Central memory CD8-positive, alpha-beta T cell (primary cell): ENCODE measurements around the gene CC2D2B.

ENCODE experiments used
- ATAC-seq: fragments of 150-1000 bp; cut with Tn5 transposase; replicated peaks from 2 replicates; pipeline ENCODE4 v1.10.0; 2022; ENCODE audit warnings: mild to moderate bottlenecking, moderate FRiP score, moderate number of reproducible peaks; ENCODE audit not compliant: poor library complexity, severe bottlenecking; ENCODE audit errors: extremely low read depth
- DNase-seq, 2 donors: peaks; one replicate each; pipeline ENCODE4 v3.0.0; 2021; ENCODE audit warnings: low spot score in 2 of 2
- H3K27ac Mint-ChIP-seq: one replicate; pipeline ENCODE4 v1.8.0; 2022; ENCODE audit warnings: low read depth, mild to moderate bottlenecking, moderate library complexity, mixed read lengths
- H3K27me3 Mint-ChIP-seq: one replicate; pipeline ENCODE4 v1.8.0; 2022; ENCODE audit warnings: mixed read lengths
- H3K36me3 Mint-ChIP-seq: one replicate; pipeline ENCODE4 v1.8.0; 2022; ENCODE audit warnings: mild to moderate bottlenecking, moderate library complexity, mixed read lengths; ENCODE audit not compliant: insufficient read depth
- H3K4me1 Mint-ChIP-seq: one replicate; pipeline ENCODE4 v1.8.0; 2022; ENCODE audit warnings: mixed read lengths
- H3K4me3 Mint-ChIP-seq: one replicate; pipeline ENCODE4 v1.8.0; 2022; ENCODE audit warnings: mild to moderate bottlenecking, moderate library complexity, mixed read lengths
- H3K9me3 Mint-ChIP-seq: one replicate; pipeline ENCODE4 v1.8.0; 2022; ENCODE audit warnings: mixed read lengths

CC2D2B gene

DNA sequence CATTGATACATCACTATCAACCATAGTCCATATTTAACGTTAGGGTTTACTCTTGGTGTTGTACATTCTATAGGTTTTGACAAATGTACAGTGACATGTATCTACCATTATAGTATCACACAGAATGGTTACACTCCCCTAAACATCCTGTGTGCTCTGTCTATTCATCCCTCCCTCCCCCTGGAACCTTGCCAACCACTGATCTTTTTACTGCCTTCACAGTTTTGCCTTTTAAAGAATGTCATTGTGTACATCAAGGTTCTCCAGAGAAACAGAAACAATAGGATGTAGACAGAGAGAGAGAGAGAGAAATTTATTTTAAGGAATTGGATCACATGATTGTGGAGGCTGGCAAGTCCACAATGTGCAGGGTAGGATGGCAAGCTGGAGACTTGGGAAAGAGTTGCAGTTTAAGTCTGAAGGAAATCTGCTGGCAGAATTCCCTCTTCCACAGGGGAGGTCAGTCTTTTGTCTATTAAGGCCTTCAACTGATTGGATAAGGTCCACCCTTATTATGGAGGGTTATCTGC lies 90.5 kb downstream of the CC2D2B start:
- H3K27ac Mint-ChIP-seq, result no peak overlapping the region
- no peaks in the 10 kb centered on the region for H3K27me3 Mint-ChIP-seq
- DNase-seq, result no peak

DNA sequence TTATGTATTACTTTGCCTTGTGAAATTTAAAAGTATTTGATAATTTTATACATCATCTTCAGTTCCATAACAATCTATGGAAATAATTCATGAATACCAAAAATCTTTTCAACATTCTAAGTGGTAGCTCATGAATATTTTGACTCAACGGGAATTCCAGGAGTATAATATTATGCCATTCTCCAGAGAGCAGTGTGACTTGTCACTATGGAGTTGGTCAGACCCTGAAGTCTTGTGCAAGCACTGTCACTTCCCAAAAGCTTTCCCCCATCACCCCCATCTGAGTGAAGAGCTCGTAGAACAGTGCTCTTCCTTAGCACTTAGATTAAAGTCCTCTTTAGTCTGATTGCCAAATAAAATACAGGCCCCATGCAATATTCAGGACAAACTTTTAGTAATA lies 106.2 kb downstream of the CC2D2B start:
- ATAC-seq, result no peak
- Mint-ChIP-seq H3K27ac (no peak overlapping the region), H3K4me3 (no peak overlapping the region), H3K9me3 (no peaks in the 10 kb centered on the region), H3K4me1 (peaks cover 6% of the 10 kb centered on the region), H3K36me3 (no peaks in the 10 kb centered on the region), H3K27me3 (peaks cover 9% of the 10 kb centered on the region)
- DNase-seq, result no peak

More for the DNA sequence above, 90.5 kb downstream of the CC2D2B start:
- no peaks in the 10 kb centered on the region for H3K9me3 Mint-ChIP-seq
- H3K36me3 Mint-ChIP-seq, result peaks cover 2% of the 10 kb centered on the region
- ATAC-seq, result no peak
- no peaks in the 10 kb centered on the region for H3K4me1 Mint-ChIP-seq
- no peak overlapping the region for H3K4me3 Mint-ChIP-seq

DNA sequence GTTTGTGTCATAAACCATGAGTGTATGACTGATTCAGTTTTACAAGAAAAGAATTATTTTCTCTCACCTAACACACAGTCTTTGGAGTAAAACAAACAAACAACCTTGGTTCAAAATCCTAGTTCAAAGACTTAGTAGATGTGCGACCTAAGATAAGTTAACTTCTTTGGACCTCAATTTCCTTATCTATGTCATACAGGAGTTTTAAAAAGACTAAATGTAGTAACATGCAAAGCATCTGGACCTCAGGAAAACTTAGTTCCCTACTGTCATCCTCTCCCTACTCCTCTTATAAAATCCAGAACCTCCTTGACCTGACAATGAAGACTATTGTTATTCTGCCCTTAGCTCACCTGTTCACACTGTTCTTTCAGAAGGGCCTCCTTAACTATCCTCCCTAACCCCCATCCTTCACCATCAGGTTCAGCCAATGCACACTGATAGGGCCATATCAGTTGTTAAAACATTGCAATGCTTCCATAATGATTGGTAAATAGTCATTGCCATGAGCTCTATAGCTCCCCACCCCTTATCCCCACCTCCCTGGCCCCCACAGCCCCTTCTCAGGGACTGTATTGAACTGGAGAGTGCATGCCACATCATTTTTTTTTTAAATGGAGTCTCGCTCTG lies 106.8 kb downstream of the CC2D2B start:
- no peak overlapping the region for H3K4me3 Mint-ChIP-seq
- peaks cover 9% of the 10 kb centered on the region for H3K27me3 Mint-ChIP-seq
- ATAC-seq (no peak), DNase-seq (no peak)
- H3K27ac Mint-ChIP-seq, result no peak overlapping the region
- no peaks in the 10 kb centered on the region for H3K9me3 Mint-ChIP-seq
- no peaks in the 10 kb centered on the region for H3K36me3 Mint-ChIP-seq
- H3K4me1 Mint-ChIP-seq, result peaks cover 6% of the 10 kb centered on the region

DNA sequence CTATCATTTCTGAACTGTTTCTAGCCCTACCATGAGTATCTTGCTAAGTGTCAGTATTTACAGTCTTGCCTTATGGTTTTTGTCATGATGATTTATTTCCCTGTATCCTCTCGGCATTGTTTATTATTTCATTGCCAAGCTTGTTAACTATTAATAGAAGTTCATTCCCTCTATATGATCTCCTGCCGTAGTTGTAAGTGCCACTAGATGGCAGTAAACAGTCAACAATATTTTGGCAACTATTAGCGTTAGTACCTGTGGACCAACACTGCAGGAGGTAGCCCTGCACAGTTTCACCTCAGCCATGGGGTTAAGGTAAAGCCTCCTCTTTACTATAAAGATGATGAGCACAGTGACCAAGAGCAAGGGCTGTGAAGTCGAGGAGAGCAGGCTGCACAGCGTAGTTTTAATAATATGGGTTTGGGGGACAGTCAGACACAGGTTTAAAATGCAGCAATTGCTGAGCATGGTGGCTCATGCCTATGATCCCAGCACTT lies 109.5 kb downstream of the CC2D2B start:
- no peak overlapping the region for H3K27ac Mint-ChIP-seq

DNA sequence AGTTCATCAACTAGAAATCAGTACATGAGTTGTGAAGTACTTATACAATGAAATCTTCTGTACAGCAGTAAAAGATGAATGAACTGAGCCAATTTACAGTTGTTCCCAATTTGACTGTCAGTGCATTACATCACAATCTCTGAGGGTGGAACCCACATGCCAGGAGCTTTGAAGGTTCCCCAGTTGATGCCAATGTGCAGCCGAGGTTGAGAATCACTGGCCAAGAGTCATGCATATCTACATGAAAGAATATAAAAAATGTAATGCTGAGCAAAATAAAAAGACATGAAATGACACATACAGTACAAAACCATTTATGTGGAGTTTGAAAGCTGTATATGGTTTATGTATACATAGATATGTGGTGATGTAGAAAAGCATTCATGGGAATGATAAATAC lies 113.6 kb downstream of the CC2D2B start:
- DNase-seq (no peak), ATAC-seq (no peak)
- Mint-ChIP-seq H3K27ac (no peak overlapping the region), H3K4me1 (peaks cover 6% of the 10 kb centered on the region), H3K9me3 (no peaks in the 10 kb centered on the region), H3K27me3 (peaks cover 9% of the 10 kb centered on the region), H3K4me3 (no peak overlapping the region), H3K36me3 (no peaks in the 10 kb centered on the region)

More for the DNA sequence above, 109.5 kb downstream of the CC2D2B start:
- peaks cover 9% of the 10 kb centered on the region for H3K27me3 Mint-ChIP-seq
- no peaks in the 10 kb centered on the region for H3K9me3 Mint-ChIP-seq
- DNase-seq (peak in 1 of 2 donors; percentile 17), ATAC-seq (peak; percentile 77)
- no peak overlapping the region for H3K4me3 Mint-ChIP-seq
- no peaks in the 10 kb centered on the region for H3K36me3 Mint-ChIP-seq
- peaks cover 6% of the 10 kb centered on the region for H3K4me1 Mint-ChIP-seq

DNA sequence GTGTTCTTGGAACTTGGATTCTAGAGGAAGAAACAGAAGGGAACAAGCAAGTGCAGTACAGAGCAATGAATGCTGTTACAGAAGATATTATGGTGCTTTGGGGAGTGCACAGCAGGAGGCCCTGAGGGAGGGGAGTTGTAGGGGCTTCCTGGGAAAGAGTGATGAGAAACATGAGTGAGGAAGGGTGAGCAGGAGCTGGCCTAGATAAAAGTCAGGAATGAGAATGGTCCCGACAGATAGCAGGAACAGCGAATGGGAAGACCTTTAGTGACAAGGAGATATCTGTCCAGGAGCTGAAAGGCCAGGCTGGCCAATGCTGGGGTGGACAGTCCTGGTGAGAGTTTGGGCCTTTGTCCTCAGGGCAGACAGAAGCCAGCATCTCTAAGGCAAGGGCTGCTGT lies 115.0 kb downstream of the CC2D2B start:
- Mint-ChIP-seq H3K4me3 (no peak overlapping the region), H3K27me3 (no peaks in the 10 kb centered on the region), H3K4me1 (no peaks in the 10 kb centered on the region), H3K9me3 (no peaks in the 10 kb centered on the region), H3K36me3 (no peaks in the 10 kb centered on the region), H3K27ac (no peak overlapping the region)
- ATAC-seq, result no peak
- DNase-seq, result no peak

DNA sequence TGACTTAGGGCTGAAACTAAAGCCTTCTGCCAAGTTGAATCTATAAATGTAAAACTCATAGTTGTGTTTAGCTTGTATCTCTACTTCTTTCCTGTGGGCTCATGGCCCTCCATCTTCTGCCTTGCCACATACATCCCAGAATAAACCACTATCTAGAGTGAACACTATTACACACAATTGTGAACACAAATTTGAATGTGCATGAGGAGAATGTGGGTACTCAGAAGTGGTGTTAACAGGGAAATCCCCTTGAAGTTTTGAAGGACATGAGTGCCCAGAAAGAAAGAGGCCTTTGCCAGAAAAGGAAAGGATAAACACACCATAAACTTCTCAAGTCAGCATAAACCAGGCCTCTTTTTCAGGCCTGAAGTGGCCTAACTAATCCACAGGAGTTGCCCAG lies 115.4 kb downstream of the CC2D2B start:
- ATAC-seq (no peak), DNase-seq (no peak)
- Mint-ChIP-seq H3K4me3 (no peak overlapping the region), H3K4me1 (no peaks in the 10 kb centered on the region), H3K27me3 (no peaks in the 10 kb centered on the region), H3K9me3 (no peaks in the 10 kb centered on the region), H3K27ac (no peak overlapping the region), H3K36me3 (no peaks in the 10 kb centered on the region)

DNA sequence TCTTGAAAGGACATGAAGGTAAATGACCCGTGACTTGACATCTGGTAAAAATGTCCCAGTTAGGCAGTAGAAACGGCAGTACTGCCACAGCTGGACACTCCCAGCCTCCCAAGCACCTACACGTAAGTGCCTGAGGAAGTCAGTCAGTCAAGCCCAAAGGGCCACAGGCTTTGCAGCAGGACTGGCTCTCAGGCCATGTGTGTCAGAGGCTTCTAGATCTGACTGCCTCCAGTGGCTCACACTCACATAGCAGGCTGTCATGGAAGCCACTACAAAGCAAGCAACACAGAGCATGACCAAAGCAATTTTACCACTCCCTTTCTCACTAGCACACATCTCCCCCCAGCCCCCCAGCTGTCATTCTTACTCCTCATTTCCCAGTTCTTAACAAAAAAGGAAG lies 117.8 kb downstream of the CC2D2B start:
- Mint-ChIP-seq H3K9me3 (no peaks in the 10 kb centered on the region), H3K36me3 (no peaks in the 10 kb centered on the region), H3K4me3 (no peak overlapping the region), H3K4me1 (no peaks in the 10 kb centered on the region), H3K27me3 (no peaks in the 10 kb centered on the region), H3K27ac (no peak overlapping the region)
- DNase-seq (no peak), ATAC-seq (no peak)

DNA sequence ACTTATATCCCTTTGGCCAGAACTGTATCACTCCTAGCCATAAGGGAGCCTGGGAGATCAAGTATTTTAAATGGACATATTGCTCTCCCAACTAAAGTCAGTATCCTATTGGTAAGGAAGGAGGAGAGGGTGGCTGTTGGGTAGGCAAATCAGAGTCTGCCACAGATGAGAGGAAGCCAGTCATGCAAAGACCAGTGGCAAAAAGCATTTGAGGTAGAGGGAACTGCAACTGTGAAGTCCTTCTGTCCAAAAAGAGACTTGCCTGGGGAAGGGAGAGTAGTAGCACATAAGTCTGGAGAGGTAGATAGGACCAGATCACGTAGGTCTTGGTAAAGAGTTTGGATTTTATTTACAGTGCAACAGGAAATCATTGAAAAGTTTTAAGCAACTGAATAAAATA lies 126.8 kb downstream of the CC2D2B start:
- Mint-ChIP-seq H3K4me3 (no peak overlapping the region), H3K27me3 (peaks cover 23% of the 10 kb centered on the region), H3K4me1 (no peaks in the 10 kb centered on the region), H3K9me3 (no peaks in the 10 kb centered on the region), H3K27ac (no peak overlapping the region), H3K36me3 (no peaks in the 10 kb centered on the region)
- DNase-seq (no peak), ATAC-seq (no peak)

DNA sequence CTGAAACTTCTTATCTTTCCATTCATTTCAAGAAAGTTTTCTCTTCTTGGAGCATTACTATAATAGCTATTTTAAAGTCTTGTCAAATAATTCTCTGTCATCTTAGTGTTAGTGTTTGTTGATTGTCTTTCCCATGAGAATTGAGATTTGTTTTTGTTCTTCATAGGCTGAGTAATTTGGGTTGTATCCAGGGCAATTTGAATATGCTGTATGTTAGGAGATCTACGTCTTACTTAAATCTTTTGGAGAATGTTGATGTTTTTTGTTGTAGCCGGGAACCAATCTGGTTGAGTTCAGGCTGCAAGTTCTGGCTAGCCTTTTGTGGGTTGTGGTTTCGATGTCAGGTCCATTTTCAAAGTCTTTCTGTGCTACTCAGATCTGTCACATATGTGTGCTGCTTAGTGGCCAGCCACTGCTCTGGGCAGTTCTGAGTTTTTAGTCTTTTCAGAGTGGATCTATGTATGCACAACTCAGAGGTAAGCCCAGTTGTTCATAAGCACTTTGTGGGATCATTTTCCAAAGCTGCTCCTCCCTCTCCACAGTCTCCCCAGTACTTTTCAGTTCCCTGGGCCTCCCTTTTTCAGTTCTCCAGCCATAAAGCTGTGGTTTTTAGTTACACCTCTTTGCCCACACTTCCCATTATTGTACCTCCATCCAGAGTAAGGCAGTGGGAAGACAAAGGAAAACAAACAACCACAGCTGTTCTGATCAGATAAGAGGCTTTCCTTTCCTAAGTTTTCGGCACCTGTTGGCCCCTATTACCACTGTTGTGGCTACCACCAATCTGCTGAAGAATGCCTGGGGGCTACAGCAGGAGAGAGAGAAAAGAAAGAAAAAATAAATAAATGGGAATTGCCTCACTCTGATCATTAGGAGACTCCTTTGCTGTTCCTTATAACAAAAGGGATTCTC lies 131.0 kb downstream of the CC2D2B start:
- Mint-ChIP-seq H3K9me3 (no peaks in the 10 kb centered on the region), H3K4me3 (no peak overlapping the region), H3K36me3 (peaks cover 4% of the 10 kb centered on the region), H3K27me3 (peaks cover 23% of the 10 kb centered on the region), H3K27ac (no peak overlapping the region), H3K4me1 (peaks cover 6% of the 10 kb centered on the region)
- DNase-seq (no peak), ATAC-seq (no peak)

DNA sequence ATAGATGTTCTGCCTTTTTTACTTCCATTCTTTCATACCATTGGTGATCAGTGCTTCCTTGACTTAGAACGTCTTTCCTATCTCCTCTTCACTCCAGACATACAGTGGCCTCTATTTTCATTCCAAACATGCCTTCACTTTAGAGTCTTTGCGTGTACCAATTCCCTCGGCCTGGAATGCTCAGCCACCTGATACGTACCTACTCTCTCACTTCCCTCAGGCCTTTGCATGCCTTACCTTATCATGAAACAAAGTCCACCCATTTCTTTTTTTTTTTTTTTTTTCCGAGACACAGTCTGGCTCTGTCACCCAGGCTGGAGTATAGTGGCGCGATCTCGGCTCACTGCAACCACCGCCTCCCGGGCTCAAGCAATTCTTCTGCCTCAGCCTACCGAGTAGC lies 133.4 kb downstream of the CC2D2B start:
- Mint-ChIP-seq H3K36me3 (peaks cover 7% of the 10 kb centered on the region), H3K4me3 (no peak overlapping the region), H3K9me3 (no peaks in the 10 kb centered on the region), H3K4me1 (peaks cover 17% of the 10 kb centered on the region), H3K27ac (no peak overlapping the region), H3K27me3 (peaks cover 23% of the 10 kb centered on the region)
- DNase-seq (no peak), ATAC-seq (no peak)

DNA sequence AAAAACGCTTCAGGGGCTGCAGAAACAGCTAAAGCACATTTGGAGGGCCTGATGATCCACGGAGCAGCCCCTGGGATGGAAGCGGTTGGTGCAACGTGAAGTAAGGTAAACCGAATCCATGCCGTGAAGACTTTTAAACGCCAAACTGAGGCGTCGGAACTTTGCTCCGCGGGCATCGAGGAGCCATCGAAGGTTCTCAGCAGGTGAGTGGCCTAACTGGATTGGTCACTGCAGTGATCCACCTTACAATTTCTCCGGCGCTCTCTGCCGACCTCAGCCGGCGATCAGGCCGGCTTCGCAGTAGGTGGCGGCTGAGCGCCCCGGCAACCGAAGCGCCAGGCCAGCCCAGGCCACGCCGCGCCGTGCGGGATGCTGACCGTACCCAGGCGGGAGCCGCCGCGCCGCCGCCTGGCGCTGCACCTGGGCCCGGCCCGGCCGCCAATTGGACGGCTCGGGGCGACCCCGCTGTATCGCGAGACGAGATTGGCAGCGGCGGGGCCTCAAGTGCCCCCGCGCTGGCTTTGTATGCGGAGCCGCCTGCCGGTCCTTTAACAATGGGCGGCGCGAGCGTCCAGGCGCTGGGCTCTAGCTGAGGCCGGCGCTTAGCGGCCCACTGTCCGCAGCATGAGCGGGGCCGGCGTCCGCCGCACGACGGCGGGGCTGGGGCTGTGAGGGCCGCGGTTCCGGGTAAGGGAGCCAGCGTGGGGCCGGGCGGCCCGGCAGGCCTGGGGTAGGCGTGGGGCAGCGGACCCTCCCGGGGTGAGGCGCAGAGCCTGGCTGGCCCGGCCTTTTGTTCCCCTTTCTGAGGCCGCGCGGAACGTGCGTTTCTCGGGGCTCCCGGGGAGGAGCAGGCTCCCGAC lies 135.5 kb downstream of the CC2D2B start, which contains the start of gene CCNJ:
CCNJ (plus strand) TSS at position 551 of the 860 bp plus-strand sequence. CDS start 811 bp downstream, outside the sequence.
- H3K36me3 Mint-ChIP-seq, result peaks cover 7% of the 10 kb centered on the region
- H3K9me3 Mint-ChIP-seq, result no peaks in the 10 kb centered on the region
- peak; percentile 73 to 75 for DNase-seq
- peak; percentile 92 for ATAC-seq
- H3K27me3 Mint-ChIP-seq, result peaks cover 11% of the 10 kb centered on the region
- peak within 1 kb of the TSS; percentile 95 for H3K27ac Mint-ChIP-seq
- peaks cover 36% of the 10 kb centered on the region for H3K4me1 Mint-ChIP-seq
- H3K4me3 Mint-ChIP-seq, result peak within 1 kb of the TSS; percentile 92
